Hypothalamus (tissue), 51 donors: ENCODE results near the gene CDS2.

ENCODE experiments used
- DNase-seq, 51 donors: peaks; one replicate each; lab custom pipeline; 2025; lab: John Stamatoyannopoulos, UW

The CDS2 gene

DNA sequence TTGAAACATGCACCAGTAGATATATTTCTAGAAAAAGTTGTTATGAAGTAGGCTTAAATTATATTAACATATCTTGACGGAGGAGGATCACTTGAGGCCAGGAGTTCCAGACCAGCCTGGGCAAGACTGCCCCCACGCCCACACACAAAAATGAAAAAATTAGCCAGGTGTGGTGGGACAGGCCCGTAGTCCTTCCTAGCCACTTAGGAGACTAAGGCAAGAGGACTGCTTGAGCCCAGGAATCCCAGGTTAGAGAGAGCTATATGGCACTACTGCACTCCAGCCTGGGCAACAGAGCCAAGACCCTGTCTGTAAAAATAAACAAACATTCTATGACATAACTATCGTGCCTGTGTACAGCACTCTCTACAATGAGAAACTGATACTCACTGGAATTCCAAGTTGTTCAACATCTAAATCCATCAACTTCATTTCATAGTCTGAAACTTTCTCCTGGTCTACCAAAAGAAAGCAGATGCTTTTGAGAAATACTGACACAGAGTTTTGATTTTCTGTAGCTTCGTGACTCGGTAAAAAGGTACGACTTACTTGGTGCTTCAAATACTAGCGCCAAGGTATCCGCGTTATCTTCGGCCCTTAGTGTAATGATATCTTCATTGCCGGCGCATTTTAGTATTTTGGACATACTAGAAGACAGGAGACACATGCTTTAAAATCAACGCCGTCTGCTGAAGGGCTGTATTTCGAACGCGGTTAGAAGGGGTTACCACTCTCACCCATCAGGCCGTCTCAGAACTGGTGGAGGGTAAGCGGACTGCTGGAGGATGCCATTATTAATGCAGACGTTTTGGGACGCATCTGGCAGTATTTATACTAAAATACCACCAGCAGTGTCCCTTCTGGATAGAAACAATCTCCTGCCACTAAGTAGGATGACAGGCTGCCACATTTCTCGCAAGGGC, 8.3 kb upstream of the CDS2 start:
- DNase-seq = no peak

DNA sequence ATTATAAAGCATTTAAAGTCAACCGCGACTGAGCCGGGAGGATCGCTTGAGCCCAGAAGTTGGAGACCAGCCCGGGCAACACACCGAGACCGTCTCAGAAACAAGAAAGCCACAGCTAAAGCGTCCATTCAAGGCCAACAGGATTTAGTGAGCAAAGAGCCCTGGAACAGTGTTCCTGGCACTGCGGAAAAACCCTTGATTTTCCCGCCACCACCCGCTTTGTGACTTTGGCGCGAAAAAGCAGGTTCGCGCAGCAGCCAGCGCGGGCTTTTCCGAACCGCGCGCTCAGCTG, 7.7 kb upstream of the CDS2 start:
- DNase-seq = no peak

DNA sequence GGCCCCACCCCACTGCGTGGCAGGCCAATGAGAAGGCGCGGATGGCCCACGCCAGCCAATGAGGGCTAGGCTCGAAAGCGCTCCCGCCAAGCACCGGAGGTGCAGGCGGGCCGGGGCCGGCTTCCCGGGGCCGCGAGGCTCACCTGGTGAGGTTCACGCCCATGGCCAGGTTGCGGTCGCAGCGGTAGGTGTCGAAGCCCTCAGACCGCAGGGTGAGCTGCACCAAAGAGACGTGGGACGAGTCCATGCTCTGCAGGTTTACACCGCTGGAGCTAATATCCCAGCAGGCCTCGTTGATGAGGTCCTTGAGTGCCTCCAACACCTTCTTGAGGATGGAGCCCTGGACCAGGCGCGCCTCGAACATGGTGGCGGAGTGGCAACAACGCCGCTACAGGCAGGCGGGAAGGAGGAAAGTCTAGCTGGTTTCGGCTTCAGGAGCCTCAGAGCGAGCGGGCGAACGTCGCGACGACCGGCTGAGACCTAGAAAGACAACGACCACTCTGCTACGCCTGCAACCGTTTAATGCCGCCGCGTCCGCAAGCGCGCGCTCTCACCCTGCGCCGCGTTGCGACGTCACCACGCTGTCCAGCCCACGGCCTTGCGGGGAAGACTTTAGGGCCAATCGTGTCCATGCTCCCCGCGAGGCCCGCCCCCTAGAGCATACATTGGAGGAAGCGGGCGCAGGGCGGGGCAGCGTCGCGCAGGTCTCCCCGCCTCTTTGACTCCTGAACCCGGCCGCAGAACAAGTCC, 7.2 kb upstream of the CDS2 start, which contains the start of gene PCNA:
Gene PCNA, minus strand, starts transcription at position 524 of the 750 bp plus-strand sequence. Its CDS starts 160 bp downstream, at position 364.
- peak; percentile 33 to 97 (median 91) for DNase-seq

DNA sequence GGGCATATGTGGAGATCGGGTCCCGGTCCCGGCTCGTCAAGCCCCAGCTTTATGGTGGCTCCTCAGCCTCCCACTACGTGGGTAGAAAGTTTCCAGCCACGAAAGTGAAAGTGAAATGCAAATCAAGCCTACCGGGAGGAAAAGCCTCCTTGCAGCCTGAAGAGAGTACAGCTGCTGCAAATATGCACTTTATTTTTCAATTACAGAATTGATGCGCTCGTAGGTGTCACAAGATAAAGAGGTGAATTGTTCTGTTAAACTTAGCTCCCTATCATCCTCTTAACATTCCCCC, 6.7 kb upstream of the CDS2 start:
- DNase-seq = no peak

DNA sequence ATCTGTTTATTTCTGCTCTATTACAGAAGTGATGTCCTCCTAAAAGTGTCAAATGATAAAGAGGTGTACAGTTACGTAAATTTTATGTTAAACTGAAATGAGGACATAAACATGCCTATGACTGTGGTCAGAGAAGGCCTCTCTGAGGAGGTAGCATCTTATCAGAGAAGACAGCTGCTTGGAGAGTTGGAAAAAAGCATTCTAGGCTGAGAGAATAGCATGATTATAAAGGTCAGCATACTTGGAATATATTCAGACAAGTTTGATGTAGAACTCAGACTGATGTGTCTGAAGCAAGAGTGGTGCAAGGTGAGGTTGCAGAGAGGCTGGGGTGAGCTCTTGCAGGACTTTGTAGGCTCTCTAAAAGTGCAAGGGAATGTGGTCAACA, 3.9 kb upstream of the CDS2 start:
- DNase-seq = no peak

DNA sequence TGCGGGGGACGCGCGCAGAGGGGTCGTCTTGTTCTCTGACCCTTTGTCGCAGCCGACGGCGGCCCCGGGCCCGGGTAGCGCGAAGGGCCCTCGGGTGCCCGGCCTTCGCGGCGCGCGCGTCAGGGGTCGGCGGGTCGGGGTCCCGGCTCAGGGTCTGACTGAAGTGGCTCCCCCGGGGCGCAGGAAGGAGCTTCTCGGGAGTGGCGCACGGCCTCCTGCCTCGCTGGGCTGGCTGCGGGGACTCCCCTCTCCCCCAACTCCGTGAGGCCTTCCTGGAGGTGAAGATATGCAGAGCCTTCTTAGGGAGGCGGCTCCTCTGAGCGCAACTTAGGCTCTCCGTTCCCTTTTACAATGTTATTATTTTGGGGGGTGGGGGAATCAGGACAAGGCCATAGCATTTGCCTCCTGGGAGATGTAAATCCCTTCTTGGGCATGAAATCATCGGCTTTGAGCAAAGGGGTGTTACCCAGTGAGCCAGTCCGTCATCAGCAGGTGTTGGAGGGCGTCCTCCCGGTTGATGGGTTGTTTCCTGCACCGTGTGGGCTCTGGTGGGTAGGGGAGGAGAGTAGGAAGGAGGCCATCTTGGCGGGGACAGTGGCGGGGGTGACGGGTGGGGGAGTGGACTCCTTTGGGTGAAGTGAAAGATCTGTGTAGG, 523 bp downstream of the CDS2 start:
- DNase-seq = peak in 36 of 51 donors; percentile 9 to 75 (median 47)

DNA sequence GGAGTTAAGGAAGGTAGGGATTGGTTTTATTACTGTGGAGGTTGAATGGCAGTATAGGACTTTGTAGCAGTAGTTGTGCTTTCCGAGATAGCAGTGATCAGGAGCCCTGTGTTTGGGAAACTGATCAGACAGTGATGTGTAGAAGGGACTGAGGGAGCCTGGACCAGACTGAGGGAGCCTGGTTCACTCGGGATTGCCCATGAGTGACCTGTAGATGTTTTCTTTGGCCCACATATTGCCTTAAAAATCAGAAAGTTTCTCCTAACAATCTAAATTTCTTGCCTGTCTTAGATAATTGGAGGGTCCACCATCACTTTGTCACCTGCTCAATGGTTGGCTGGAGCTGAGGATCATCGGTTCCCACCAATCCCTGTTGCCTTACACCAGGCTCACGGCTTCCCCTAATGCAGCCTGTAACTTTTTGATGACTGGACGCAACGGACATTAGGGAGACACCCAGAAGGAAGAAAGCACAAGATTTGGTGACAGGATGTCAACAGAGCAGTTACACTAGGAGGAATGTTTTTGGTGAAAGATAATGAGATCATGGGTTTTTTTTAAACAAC, 1.1 kb downstream of the CDS2 start:
- no peak for DNase-seq

DNA sequence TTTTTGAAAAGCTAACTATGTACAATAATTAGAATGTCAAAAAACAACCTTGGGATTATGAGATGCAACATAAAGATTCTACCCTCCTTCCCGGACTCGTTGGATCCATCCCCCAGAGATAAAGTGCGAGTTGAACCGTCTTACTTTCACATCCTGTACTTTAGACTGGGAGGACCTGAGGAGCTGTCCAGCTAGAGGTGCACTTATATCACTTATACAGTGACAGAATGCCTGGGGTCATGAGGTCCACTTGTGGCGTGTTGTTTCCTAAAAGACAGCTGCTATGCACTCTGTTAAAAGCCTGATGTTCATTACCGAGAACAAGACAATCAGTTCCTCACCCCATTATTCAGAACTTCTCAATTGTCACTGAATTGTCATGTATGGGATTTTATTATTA, 2.1 kb downstream of the CDS2 start:
- no peak for DNase-seq

DNA sequence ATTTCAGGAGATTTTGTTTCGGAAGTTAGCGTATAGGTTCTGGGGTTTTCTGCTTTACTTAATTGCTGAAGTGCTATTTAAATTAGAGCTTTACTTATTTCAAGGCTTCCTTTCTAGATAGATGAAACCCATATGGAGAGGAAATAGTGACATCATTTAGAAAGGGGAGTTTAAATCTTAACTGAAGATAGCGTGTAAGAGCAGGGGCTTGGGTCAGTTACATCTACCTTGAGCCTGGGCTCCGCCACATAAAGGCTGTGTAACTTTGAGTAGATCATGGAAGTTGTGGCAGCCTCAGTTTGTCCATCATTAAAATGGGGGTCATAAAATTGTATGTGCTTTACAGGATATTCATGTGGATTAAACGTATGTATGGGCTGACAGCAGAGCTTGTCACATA, 4.7 kb downstream of the CDS2 start:
- no peak for DNase-seq

DNA sequence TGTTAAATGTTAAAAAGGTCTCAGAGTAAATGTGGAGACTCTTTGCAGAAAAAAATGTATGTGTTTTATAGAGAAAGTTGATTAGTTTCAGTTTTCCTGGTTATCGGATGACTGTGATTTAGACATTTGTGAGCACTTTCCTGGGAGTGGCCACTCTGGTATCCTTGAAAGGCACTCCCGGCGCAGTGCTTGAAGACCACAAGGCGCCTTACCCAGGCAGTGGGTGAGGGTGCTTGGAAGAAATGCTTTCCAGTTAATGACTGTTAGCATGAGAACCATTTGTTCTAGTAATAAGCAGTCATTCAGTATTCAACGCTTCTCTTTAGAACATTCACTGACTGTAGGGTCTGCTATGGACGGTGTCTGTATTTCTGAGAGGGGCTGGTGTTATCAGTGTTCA, 7.2 kb downstream of the CDS2 start:
- no peak for DNase-seq

DNA sequence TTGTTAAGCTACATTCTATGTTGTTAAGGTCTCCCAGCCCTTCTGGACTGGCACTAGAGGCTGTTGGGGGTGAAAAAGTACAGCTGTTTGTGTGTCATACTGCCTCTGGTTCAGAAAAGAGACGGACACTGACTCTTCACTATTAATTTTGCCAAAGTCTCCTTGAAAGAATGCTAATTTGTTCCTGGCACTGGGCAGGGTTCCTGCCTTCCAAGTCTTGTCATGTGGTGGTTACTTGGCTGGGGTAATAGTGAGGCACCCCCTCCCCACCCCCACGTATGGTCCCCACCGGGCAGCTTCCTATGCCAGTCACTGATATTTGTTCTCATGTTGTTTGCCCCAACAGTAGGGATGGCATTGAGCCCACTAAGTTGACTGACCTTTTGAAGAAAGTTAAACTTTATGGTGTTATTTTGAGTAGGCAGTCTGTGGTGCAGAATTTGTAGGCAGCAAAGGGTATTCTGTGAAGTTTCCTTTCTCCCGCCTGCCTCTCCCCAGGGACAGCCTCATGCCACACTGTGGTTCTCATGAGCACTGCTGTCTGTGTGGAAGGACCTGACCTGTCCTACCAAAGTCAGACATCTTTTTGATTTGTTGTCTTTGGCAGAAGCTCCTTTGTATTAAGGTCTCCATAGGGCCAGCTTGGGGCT, 8.7 kb downstream of the CDS2 start:
- peak in 35 of 51 donors; percentile 9 to 80 (median 46) for DNase-seq

DNA sequence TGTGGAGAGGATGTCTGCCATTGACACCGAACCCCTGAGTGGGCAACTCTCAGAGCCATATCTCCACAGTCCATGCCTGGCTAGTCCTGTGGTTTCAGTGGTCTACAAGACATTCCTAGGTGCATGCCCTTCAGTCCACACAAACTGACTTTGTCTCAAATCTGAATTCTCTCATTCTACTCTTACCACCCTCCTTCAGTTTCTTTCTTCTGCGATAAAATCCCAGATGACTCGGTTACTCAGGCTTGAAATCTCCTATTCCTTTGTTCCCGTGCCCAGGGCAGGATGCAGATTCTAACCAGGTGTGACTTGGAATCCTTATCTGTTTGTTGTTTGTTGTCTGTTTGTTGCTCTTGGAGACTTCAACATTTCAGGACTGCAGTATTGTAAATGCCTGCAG, 9.3 kb downstream of the CDS2 start:
- DNase-seq = no peak

DNA sequence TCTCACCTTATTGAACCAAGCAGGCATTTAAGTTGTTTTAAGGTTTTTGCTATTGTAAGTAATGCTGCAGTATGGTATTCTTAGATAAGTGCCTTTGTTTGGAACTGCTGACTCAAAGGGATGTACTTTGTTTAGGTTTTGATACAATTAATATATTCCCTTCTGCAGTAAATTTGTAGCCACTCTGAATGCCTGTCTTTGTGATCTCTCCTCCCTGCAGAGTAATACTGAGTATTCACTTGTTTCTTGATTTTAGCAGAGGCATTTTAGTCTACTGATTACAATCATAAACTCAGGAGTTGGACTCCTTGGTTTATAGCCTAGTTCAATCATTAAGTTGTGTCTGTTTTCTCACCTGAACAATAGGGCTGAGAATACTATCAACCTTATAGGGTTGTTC, 13.4 kb downstream of the CDS2 start:
- DNase-seq = peak in 1 of 51 donors; percentile 11

DNA sequence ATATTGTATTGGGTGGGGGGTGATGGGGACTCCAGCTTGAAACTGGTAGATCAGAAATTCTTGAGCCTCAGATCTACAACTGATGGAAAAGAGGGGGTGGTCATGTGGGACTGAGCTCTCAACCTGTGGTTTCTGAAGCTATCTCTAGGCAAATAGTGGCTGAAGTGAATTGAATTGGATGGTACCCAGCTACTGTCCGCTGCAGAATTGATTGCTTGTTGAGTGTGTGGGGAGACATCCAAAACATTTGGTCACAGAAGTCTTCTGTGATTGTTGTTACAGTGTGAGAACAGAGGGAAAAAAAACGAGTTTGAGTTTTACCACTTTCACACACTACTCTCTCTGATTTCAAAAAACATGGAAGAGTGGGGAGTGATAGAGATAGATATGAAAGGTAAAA, 14.8 kb downstream of the CDS2 start:
- DNase-seq = peak in 13 of 51 donors; percentile 6 to 67 (median 30)

DNA sequence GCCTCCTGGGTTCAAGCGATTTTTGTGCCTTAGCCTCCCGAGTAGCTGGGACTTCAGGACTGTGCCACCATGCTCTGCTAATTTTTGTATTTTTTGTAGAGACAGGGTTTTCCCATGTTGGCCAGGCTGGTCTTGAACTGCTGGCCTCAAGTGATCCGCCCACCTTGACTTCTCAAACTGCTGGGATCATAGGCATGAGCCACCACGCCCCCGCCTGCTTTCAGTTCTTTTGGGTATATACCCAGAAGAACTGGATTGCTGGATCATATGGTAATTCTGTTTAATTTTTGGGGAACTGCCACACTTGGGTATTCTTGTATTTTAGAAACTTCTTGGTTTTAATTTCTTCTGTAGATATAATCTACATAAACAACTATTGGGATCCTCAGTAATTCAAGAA, 17.0 kb downstream of the CDS2 start:
- DNase-seq = no peak

DNA sequence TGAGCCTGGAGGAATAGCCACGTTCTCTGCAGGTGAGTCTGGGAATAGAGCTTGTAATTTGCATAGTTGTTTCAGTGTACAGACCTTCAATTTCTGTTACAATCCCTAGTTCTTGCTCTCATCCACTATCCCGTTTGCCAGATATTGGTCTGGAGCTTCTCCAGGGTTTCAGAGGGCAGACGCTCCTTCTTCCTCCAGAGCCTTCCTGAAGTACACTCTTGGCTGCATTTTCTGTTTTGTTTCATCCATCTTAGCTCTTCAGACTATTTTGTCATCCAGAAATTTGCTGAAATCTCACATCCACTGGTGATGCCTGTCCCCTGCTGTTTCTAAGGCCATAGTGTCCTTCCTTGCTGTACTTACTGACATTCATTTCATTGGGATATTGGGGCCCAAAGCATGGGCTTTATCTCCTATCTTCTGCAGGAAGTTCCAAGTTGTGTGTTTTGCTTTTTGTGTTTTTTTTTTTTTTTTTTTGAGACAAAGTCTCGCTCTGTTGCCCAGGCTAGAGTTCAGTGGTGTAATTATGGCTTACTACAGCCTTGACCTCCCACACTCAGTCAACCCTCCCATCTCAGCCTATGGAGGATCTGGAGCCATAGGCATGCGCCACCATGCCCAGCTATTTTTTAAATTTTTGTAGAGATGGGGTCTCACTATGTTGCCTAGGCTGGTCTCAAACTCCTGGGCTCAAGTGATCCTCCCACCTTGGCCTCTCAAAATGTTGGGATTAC, 18.7 kb downstream of the CDS2 start:
- no peak for DNase-seq

DNA sequence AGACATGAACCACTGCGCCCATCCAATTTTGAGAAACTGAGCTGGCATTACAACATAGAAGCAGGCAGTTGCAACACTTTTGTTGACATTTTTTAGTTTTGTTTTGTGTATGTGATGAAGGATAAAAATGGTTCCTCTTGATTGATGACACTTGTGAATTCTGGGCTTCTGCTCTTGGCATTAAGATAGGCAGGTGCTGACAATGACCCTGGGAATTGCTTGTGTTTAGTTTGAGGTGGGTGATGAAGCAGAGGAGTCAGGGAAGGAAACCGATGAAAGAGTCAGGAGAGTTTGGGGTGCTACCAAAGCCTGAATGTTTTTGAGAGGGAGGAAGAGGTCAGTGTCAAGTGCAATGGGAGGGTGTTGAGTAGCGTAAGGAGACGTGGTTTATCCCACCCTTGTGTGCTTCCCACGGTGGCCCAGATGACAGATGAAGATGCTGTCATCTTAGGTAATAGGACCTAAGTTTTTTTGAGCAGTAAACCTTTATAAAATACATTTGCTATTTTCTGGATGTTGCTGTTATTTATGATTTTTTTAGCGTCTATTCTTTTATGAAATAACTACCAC, 19.4 kb downstream of the CDS2 start:
- no peak for DNase-seq

DNA sequence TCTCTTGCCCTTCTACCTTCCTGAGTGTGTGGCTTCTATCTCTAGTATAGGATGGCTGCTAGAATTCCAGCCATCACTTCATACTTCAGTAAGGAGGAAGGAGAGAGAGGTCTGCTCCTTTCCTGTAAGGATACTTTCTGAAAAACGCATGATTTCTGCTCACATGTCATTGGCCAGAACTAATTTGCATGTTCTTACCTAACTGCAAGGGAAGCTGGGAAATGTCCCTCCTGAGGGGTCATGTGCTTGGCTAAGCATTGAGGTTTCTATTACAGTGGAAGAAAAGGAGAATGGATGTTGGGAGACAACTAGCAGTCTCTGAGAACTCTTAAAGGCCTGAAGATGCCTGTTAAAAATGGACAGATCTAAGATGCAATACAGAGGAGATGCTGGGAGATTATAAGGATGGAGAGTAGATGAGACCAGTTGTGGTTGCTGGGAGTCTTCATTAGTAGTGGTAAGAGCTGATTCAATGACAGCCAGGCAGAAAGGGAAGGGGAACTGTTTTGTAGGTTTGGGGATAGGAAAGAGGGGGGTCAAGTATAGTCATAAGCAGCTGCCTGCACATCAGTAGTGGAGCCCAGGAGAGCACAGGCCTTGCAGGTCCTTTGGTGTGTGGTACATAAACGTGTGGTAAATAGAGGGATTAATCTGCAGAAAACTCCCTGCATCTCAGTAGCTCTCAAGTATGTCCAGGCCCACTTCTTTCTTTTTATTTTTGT, 20.2 kb downstream of the CDS2 start:
- no peak for DNase-seq

DNA sequence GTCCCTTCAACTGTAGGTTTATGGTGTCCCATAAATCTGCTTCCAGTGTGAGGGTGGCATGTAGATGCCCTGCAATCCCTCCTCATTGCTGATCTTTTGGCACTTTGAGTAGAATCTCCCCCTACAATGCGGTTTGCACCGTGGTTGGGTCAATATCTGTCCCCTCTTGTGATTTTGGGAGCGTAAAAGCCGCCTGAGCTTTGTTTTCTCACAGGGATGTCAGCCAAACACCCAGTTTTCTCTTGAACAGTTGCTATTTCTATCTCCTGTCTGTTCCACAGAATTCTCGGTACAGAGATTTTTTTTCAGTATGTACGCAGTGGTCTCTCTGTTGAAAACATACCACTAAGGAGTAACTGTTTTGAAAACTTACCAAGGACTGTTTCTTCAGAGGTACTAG, 21.8 kb downstream of the CDS2 start:
- peak in 1 of 51 donors; percentile 13 for DNase-seq
